HS-5 (cell line): ENCODE measurements around the gene TRAF3.
"Not testable (repeated sequence)": the region's sequence is repeated elsewhere in the genome, so short reads cannot be mapped to it uniquely, and the experiment has no call there.

Experiments
- DNase-seq: peaks from one replicate; pipeline ENCODE4 v3.0.0-alpha.2; 2012; ENCODE audit warnings: low read depth

The TRAF3 gene

GRCh38 chr14:102866982-102867761, 89.9 kb downstream of the TRAF3 start:
- no peak for DNase-seq

- no peak for DNase-seq
Measured at GRCh38 chr14:102867826-102868580, 90.8 kb downstream of the TRAF3 start.

DNA sequence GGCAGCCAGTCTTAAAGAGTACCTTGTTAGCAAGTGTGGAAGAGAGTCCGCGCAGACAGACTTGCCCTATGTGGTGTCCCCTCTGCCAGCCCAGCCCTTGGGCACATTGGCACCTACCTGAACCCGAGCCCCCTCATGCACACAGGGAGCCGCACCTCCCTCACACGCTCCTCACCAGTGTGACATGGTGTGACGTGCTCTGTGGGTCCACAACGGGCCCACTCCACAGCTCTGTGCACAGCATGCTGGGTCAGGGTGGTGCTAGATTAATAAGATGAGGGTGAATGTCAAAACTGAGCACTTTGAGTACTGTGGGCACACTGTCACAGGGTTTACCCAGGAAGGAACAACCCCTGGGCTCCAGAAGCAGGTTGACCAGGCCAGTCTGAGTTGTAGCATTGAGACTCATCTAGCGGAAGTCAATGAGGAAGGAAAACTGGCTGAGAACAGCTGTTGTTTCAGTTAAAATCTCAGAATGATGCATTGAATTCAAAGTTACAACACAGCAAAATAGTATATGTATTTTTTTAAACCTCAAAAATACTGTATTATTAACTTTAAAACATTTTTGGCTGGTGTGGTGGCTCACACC, 91.8 kb downstream of the TRAF3 start:
- no peak for DNase-seq

DNA sequence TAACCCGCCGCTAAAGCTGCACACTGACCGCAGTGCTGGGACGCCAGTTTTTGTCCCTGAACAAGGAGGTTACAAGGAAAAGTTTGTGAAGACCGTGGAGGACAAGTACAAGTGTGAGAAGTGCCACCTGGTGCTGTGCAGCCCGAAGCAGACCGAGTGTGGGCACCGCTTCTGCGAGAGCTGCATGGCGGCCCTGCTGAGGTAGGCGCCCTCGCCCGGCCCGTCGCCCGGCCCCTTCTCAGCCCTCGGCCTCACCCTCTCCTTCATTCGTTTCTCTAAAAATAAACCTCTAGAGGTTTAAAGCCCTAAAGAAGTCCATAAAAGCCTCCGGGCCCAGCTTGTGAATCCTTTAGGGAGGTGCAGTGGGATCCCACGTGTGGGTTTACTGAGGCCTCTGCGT, 93.0 kb downstream of the TRAF3 start:
- no peak for DNase-seq

GRCh38 chr14:102870994-102871831, 94.0 kb downstream of the TRAF3 start:
- no peak for DNase-seq

- DNase-seq = no peak
Measured at GRCh38 chr14:102872020-102872419, 94.8 kb downstream of the TRAF3 start.

DNA sequence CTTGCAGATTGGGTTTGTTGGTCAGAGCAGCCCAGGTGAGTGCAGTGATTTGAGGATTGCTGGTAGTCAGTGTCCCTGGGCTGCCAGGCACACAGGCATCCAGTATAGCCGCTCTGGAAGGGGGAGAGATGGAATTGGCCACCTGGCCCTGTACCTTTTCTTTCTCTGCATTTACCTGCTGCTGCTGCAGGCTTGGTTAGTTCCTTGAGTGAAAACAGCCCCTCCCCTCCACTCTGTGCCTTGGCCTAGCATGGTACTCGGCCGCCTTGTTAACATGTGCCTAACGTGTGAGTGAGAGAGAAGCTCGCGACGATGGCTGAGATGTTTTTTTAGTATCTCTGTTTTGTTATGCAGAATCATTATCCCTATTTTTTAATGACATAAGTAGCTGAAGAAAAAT, 95.9 kb downstream of the TRAF3 start:
- DNase-seq = no peak

DNA sequence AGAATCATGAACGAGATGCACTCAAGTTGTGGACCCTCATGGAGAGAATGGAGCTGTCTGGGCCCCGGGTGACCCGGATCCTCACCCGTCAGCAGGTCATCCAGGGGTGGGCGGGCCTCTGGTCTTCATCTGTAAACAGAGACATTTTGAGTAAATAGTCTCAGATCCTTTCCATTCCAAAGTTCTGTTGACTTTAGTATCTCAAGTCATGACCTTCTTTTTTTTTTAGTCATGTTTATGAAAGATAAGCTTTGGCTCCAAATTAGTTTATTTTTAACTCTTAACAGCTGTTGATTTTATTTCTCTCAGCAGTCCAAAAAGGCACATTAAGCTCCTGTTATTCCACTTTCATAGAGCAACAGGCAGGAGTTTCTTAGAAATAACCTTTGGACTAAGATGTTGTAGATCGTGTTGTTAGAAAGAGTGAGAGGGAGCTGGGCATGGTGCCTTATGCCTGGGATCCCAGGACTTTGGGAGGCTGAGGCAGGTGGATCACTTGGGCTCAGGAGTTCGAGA, 96.4 kb downstream of the TRAF3 start:
- DNase-seq = no peak

DNA sequence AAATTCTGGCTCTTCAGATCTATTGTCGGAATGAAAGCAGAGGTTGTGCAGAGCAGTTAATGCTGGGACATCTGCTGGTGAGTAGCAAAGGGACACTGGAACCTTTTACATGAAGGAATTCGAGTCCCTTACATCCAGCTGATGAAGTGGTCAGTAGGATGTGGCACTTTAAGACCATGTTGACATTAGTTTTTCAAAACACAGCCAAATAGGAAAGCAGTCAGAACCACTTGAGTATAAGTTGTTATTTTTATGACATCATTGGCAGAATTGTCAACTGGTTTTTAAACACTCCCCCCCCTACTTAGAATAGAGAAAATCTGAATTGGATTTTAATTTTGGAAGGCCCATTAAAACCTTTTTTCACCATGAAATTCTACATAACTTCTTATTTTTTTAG, 98.4 kb downstream of the TRAF3 start:
- no peak for DNase-seq

DNA sequence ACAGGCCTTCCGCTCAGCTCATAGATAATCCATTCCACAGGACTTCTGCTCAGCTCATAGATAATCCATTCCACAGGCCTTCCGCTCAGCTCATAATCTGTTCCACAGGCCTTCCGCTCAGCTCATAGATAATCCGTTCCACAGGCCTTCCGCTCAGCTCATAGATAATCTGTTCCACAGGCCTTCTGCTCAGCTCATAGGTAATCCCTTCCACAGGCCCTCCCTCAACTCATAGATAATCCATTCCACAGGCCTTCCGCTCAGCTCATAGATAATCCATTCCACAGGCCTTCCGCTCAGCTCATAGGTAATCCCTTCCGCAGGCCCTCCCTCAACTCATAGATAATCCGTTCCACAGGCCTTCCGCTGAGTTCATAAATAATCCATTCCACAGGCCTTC, 100.3 kb downstream of the TRAF3 start:
- DNase-seq = not testable (repeated sequence)

DNA sequence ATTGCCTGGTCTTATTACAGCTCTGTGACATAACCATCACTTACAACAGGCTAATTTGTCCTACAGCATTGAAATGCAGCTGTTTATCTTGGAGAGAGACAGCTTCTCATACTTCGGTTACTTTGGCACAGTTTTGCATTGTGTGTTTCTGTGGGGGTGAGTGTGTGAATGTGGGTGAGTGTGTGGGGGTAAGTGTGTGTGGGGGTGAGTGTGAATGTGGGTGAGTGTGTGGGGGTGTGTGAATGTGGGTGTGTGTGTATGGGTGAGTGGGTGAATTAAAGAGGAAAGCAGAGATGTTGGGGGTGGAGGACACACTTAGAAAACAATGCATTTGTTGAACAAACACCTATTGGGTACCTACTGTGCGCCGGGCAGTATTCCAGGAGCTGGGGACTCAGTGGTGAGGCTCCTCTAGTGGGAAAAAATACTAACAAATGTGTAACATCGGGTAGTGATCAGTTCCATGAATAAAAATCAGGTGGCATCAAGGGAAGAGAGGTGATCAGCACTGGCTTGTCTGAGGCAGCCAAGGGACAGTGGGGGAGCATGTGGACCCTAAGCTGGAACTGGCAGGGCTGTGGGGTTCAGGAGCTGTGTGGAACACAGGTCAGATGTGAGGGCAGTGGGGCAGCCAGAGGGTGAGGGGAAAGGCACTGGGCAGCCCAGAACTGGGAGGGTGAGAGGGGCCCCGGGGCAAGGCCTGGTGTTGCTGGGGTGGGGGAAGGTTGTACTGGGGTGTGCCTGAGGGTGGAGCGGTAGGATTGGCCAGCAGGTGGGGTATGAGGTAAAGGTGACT, 101.1 kb downstream of the TRAF3 start:
- DNase-seq = no peak

DNA sequence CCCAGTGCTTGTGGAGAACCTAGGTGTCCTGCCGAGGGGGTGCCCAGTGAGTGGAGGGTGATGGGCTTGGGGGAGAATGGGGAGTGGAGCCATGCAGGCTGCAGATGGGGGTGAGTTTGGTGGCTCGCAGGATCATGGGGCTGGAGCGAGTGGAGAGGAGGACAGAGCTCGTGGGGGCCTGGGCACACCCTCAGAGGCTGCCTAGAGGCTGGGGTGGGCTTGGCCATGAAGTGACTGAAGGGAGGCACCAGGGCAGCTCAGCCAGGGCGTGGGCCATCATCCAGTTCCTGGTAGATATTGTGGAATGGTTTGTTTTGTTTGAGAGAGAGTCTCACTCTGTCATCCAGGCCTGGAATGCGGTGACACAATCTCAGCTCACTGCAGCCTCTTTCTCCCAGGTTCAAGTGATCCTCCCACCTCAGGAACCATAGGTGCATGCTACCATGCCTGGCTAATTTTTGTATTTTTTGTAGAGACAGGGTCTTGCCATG, 101.8 kb downstream of the TRAF3 start:
- DNase-seq = no peak

- DNase-seq = no peak
Measured at GRCh38 chr14:102882226-102882906, 105.1 kb downstream of the TRAF3 start.

DNA sequence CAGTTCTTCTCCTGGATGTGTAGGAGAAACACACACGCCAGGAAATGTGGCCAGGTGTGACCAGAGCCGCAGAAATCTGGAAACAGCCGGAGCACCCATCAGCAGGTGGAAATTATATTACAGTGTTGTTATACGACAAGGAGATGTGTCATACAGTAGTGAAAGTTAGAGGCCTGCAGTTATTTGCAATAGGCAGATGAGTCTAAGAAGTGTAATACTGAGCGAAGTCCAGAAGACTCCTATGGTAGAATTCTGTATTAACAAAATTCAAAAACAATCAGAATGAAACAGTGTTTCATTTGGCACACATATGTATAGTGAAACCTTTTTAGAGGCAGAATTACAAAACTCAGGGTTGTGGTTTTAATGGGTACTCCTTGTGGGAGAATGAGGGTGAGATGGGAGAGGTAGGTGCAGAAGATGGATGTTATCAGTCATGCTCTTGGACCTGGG, 105.9 kb downstream of the TRAF3 start:
- no peak for DNase-seq

GRCh38 chr14:102883554-102883953, 106.3 kb downstream of the TRAF3 start:
- DNase-seq = no peak

GRCh38 chr14:102885737-102886447, 108.6 kb downstream of the TRAF3 start:
- DNase-seq = no peak

- no peak for DNase-seq
Measured at GRCh38 chr14:102888748-102889147, 111.5 kb downstream of the TRAF3 start.

- no peak for DNase-seq
Measured at GRCh38 chr14:102889615-102890014, 112.4 kb downstream of the TRAF3 start.

- no peak for DNase-seq
Measured at GRCh38 chr14:102891111-102891510, 113.9 kb downstream of the TRAF3 start.

GRCh38 chr14:102891556-102891955, 114.3 kb downstream of the TRAF3 start:
- DNase-seq = no peak
